HUES6 (cell line): Measurements from ENCODE around the gene FRMPD2.
"Not testable (repeated sequence)": the region's sequence is repeated elsewhere in the genome, so short reads cannot be mapped to it uniquely, and the experiment has no call there.

Experiments used
- H3K27ac ChIP-seq: 2 replicates; pipeline ENCODE4 v1.7.0; 2013; ENCODE audit warnings: low read depth, mild to moderate bottlenecking, low read length, inconsistent platforms
- H3K27me3 ChIP-seq: 2 replicates; pipeline ENCODE4 v1.6.1; 2013; ENCODE audit warnings: low read length; ENCODE audit not compliant: control insufficient read depth, insufficient read depth
- H3K36me3 ChIP-seq: 2 replicates; pipeline ENCODE4 v1.6.1; 2013; ENCODE audit warnings: low read length; ENCODE audit not compliant: control insufficient read depth, insufficient read depth
- H3K4me1 ChIP-seq: 2 replicates; pipeline ENCODE4 v1.6.1; 2013; ENCODE audit warnings: low read length; ENCODE audit not compliant: control insufficient read depth, insufficient read depth
- H3K4me3 ChIP-seq: 2 replicates; pipeline ENCODE4 v1.5.1; 2013; ENCODE audit warnings: low read depth, low read length
- H3K9ac ChIP-seq: one replicate; pipeline ENCODE4 v1.6.1; 2013; ENCODE audit warnings: mild to moderate bottlenecking, low read length
- H3K9me3 ChIP-seq: 2 replicates; pipeline ENCODE4 v1.6.1; 2013; ENCODE audit warnings: low read depth, low read length; ENCODE audit not compliant: control insufficient read depth, insufficient read depth

Gene FRMPD2

GRCh38 chr10:48197236-48197899 lies 77.1 kb downstream of the FRMPD2 start:
- no peak overlapping the region for H3K4me3 ChIP-seq
- no peak overlapping the region for H3K9ac ChIP-seq
- peaks cover 7% of the 10 kb centered on the region; the same call in 1 of the 2 replicates for H3K4me1 ChIP-seq
- no peaks in the 10 kb centered on the region for H3K9me3 ChIP-seq
- H3K27me3 ChIP-seq, result no peaks in the 10 kb centered on the region
- H3K36me3 ChIP-seq, result no peaks in the 10 kb centered on the region
- H3K27ac ChIP-seq, result no peak overlapping the region

DNA sequence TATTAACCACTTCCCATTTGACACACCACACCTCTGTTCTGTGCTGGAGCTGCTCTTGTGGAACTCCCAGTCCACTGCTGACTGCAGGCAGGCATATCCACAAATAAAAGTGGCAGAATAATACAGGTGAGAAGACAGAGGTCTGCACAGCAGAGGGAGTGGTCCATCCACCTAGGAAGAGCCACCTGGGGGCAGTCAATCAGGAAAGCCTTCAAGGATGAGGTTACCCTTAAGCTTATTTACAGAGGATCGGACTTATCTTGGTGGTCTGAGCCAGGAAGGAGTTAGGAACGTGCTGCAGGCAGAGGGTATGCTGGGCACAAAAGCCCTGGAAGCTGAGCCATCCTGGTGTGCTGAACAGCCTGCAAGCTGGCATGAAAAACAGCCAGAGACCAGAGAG lies 78.7 kb downstream of the FRMPD2 start:
- Histone ChIP-seq H3K9me3 (no peaks in the 10 kb centered on the region), H3K27me3 (no peaks in the 10 kb centered on the region), H3K36me3 (no peaks in the 10 kb centered on the region), H3K27ac (no peak overlapping the region), H3K4me3 (no peak overlapping the region), H3K9ac (no peak overlapping the region), H3K4me1 (peaks cover 7% of the 10 kb centered on the region; the same call in 1 of the 2 replicates)

- H3K36me3 ChIP-seq, result no peaks in the 10 kb centered on the region
- no peaks in the 10 kb centered on the region for H3K27me3 ChIP-seq
- H3K9me3 ChIP-seq, result no peaks in the 10 kb centered on the region
- no peak overlapping the region for H3K9ac ChIP-seq
- no peak overlapping the region for H3K27ac ChIP-seq
- peaks cover 7% of the 10 kb centered on the region; the same call in 1 of the 2 replicates for H3K4me1 ChIP-seq
- no peak overlapping the region for H3K4me3 ChIP-seq
Observed at GRCh38 chr10:48194830-48195229, 79.7 kb downstream of the FRMPD2 start.

GRCh38 chr10:48193556-48193955 lies 80.9 kb downstream of the FRMPD2 start:
- Histone ChIP-seq H3K27me3 (no peaks in the 10 kb centered on the region), H3K9ac (no peak overlapping the region), H3K27ac (no peak overlapping the region), H3K36me3 (no peaks in the 10 kb centered on the region), H3K9me3 (no peaks in the 10 kb centered on the region), H3K4me3 (no peak overlapping the region), H3K4me1 (peaks cover 7% of the 10 kb centered on the region; the same call in 1 of the 2 replicates)

DNA sequence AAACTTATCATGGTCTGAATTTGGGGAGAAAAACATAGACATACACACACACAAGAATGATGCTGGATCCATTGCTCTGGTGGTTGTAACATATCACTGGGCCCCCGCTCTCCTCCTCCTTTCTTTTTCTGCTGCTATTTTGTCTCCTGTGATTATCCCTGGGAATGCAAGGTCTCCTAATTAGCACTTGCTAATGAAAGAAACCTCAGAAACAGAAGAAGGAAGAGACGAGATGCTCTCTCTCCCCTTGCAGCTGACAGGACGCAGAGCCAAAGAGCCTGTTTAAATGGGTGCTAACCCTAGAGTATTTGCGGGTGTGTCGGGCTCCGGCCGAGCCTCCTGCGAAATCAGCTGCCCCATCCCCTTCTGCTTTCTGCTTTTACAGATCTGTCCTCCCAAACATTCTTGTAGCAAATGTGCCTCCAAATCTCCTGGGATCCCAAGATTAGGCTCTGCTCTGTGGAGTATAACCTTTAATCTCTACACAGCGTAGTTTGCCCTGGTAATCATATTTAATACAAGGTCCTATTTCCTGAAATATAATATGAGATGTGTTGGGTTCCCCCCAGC lies 81.5 kb downstream of the FRMPD2 start:
- H3K36me3 ChIP-seq, result no peaks in the 10 kb centered on the region
- no peak overlapping the region for H3K9ac ChIP-seq
- peaks cover 7% of the 10 kb centered on the region; the same call in 1 of the 2 replicates for H3K4me1 ChIP-seq
- no peak overlapping the region for H3K4me3 ChIP-seq
- H3K27ac ChIP-seq, result no peak overlapping the region
- H3K9me3 ChIP-seq, result no peaks in the 10 kb centered on the region
- no peaks in the 10 kb centered on the region for H3K27me3 ChIP-seq

GRCh38 chr10:48187713-48188485 lies 86.6 kb downstream of the FRMPD2 start:
- Histone ChIP-seq H3K9ac (no peak overlapping the region), H3K4me3 (no peak overlapping the region), H3K9me3 (no peaks in the 10 kb centered on the region), H3K4me1 (peaks cover 5% of the 10 kb centered on the region; the same call in 1 of the 2 replicates), H3K27ac (no peak overlapping the region), H3K36me3 (no peaks in the 10 kb centered on the region), H3K27me3 (no peaks in the 10 kb centered on the region)

DNA sequence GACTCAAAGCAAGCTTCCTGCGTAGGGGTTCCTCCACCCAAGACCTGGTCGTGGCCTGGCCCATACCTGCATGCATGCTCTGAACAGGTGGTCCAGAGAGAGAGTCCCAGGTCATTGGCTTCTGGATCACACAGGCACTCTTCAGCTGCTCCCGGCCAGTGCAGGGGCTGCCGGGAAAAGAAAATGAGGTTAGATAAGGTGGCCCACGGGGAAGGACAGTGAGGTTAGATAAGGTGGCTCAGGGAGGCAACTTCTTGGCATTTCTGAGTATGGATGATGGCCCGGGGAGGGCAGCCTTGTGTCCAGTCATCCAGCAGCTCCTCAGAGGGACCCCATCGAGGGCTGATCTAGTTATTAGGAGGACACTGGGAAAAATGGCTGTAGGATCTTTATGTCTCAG lies 87.4 kb downstream of the FRMPD2 start:
- no peaks in the 10 kb centered on the region for H3K9me3 ChIP-seq
- no peak overlapping the region for H3K9ac ChIP-seq
- no peaks in the 10 kb centered on the region for H3K36me3 ChIP-seq
- H3K4me3 ChIP-seq, result no peak overlapping the region
- H3K4me1 ChIP-seq, result no peaks in the 10 kb centered on the region
- no peaks in the 10 kb centered on the region for H3K27me3 ChIP-seq
- H3K27ac ChIP-seq, result no peak overlapping the region

- H3K36me3 ChIP-seq, H3K27me3 ChIP-seq, H3K9me3 ChIP-seq, H3K9ac ChIP-seq, H3K4me1 ChIP-seq, H3K4me3 ChIP-seq, H3K27ac ChIP-seq: not testable (repeated sequence)
Observed at GRCh38 chr10:48186264-48186804, 88.2 kb downstream of the FRMPD2 start.

- Histone ChIP-seq H3K27me3 (no peaks in the 10 kb centered on the region), H3K9ac (no peak overlapping the region), H3K4me3 (no peak overlapping the region), H3K36me3 (no peaks in the 10 kb centered on the region), H3K4me1 (no peaks in the 10 kb centered on the region), H3K27ac (no peak overlapping the region), H3K9me3 (no peaks in the 10 kb centered on the region)
Observed at GRCh38 chr10:48184224-48184623, 90.3 kb downstream of the FRMPD2 start.

GRCh38 chr10:48172715-48173114 lies 101.8 kb downstream of the FRMPD2 start:
- not testable (repeated sequence) for H3K9me3 ChIP-seq, H3K27ac ChIP-seq, H3K9ac ChIP-seq, H3K4me1 ChIP-seq, H3K27me3 ChIP-seq, H3K36me3 ChIP-seq, H3K4me3 ChIP-seq

DNA sequence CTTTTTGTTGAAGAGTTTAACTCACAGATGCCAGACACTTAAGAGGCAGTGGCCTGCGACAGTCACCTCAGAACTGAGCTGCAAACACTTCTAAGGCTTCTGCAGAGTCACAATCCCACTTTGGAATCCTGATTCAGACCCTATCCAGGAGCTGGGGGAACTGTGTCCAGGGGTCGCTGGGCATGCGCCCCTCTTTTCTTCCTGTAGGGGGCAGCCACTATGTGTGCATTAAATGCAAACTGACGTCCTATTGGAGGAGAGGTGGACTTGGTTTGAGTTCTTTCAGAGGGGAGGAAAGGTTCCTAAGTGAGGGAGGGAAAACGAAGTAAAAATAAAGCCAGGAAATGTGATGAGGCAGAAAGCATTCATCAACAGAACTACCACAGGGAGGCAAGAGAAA lies 113.8 kb downstream of the FRMPD2 start:
- H3K36me3 ChIP-seq, H3K9me3 ChIP-seq, H3K27ac ChIP-seq, H3K9ac ChIP-seq, H3K27me3 ChIP-seq, H3K4me3 ChIP-seq, H3K4me1 ChIP-seq: not testable (repeated sequence)
